SKM-1 (cell line): ENCODE results near the gene SLC17A5.
"Not testable (repeated sequence)": the region's sequence is repeated elsewhere in the genome, so short reads cannot be mapped to it uniquely, and the experiment has no call there.

Source experiments
- DNase-seq: peaks from one replicate; lab custom pipeline; 2025; ENCODE audit not compliant: unreplicated experiment; lab: John Stamatoyannopoulos, UW

SLC17A5 gene, protein sequence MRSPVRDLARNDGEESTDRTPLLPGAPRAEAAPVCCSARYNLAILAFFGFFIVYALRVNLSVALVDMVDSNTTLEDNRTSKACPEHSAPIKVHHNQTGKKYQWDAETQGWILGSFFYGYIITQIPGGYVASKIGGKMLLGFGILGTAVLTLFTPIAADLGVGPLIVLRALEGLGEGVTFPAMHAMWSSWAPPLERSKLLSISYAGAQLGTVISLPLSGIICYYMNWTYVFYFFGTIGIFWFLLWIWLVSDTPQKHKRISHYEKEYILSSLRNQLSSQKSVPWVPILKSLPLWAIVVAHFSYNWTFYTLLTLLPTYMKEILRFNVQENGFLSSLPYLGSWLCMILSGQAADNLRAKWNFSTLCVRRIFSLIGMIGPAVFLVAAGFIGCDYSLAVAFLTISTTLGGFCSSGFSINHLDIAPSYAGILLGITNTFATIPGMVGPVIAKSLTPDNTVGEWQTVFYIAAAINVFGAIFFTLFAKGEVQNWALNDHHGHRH

DNA sequence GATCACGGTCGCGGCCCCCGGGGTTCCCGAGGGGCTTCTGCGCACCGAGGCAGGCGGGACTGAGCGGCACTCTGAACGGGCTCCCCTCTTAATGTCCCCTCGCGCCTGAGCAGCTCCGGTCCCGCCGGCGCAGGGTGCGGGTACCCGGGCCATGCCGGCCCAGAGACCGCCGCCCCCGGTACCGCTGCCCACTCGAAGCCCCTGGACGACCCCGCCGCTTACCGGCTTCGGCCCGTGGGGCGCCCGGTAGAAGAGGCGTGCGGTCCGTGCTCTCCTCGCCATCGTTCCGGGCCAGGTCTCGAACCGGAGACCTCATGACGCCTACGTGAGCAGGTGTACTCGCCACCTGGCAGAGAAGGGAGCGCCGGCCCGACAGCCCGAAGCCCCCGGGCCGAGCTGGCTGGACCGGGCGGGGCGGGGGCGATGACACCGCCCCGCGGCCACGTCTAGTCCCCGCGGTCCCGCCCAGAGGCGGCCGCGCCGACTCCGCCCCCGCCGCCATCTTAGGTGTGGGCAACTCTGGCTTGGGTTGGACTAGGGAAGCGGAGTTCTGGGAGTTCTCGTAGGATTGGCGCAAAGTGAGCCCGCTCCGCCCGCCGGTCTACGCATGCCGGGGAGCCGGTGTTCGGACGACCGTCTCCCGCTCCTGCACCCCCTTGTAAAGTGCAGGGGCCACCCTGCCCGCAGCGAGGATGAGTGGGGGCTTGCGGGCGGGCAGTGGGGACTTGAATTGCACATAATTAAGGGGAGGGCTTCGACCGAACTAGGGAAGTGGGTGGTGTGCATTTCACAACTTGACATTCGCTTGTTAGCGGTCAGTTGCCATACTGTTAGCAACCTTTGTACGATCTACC, at the start of gene SLC17A5:
Gene SLC17A5, minus strand, starts transcription at position 422 of the 854 bp plus-strand sequence. Its CDS starts 106 bp downstream, at position 316.
- DNase-seq = peak; percentile 93

DNA sequence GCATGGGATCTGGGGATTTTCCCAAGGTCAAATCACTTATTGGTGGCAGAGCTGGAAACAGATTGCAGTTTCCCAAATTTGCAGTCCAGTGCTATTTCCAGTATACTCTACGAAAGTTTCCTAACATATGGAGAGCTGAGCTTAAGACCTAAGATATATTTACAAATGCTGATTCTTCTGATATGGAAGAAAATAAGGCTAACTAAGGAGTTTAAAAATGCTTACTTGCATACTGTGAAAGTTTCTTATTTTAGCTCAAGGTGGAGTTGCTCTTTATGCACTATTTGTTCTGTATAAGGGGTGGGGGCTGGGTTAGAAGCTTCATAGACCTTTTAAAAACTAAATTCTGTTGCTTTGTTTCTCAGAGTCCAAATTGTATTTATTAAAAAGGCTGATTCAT, 49.7 kb upstream of the SLC17A5 start:
- no peak for DNase-seq

DNA sequence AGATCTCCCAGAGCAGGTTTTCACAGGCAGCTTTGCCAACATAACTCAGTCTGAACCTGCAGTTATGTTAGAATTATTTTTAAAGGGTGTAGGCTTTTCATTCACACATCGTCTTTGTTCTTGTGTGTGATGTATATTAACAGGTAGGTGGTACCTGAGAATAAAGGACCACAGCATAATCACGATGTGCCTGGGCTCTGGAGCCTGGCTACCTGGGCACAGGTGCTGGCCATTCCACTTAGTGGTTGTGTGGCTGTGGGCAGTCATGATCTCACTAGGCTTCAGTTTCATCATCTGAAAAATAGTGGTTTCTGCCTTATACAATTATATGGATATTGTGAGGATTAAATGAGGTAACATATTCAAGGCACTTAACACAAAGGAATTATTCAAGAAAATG, 48.7 kb upstream of the SLC17A5 start:
- DNase-seq = no peak

DNA sequence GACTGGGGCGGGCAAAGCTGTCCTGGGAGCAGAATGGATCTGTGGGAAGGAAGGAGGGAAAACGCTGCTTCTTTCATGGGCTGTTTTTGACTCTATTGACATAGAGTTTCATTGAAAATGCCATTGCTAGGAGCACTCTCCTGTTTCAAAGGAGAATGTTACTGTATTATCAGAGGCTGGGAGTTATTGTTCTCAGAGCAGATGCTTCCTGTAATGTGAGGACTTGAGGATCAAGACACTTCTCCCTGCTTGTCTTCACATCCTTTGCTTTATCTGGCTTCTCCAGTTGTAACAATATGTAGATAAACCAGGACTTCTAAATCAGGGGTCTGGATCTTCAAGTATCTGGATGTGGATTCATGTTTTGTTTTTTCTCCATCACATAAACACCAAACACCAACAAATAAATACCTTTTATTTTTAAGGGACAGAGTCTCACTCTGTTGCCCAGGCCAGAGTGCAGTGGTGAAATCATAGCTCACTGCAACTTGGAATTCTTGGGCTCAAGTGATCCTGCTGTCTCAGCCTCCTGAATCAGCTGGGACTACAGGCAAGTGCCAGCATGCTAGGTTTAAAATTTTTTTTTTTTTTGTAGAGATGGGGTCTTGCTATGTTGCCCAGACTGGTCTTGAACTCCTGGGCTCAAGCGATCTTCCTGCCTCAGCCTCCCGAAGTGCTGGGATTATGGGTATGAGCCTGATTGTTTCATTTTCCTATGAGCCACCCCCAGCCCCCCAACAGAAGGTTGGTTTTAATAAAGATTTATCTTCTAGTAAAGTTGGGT, 46.1 kb upstream of the SLC17A5 start:
- DNase-seq = no peak

DNA sequence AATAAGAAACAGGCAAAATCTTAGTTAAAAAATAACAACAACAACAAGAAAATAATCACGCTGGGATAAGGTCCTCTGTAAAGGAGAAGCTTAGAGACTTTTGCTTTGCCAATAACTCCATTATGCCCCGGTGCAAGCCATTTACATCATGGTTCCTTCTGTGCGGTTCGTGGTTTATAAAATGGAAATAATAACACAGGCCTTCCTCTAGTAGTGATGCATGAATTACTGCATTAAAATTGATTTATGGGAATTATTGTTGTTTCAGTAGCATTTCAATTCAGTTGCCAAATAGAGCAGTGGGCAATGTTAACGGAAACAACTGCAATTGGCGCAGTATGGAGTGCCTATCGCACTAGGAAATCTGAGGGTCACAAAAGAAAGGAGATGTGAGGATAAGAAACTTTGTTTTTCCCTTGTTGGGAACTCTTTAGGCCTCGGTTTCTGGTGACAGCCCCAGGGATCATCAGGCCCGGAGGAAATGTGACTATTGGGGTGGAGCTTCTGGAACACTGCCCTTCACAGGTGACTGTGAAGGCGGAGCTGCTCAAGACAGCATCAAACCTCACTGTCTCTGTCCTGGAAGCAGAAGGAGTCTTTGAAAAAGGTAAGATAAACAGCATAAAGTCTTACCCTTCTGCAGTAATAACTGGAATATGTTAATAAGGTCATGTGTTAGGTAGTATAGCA, 43.3 kb upstream of the SLC17A5 start:
- DNase-seq = no peak

DNA sequence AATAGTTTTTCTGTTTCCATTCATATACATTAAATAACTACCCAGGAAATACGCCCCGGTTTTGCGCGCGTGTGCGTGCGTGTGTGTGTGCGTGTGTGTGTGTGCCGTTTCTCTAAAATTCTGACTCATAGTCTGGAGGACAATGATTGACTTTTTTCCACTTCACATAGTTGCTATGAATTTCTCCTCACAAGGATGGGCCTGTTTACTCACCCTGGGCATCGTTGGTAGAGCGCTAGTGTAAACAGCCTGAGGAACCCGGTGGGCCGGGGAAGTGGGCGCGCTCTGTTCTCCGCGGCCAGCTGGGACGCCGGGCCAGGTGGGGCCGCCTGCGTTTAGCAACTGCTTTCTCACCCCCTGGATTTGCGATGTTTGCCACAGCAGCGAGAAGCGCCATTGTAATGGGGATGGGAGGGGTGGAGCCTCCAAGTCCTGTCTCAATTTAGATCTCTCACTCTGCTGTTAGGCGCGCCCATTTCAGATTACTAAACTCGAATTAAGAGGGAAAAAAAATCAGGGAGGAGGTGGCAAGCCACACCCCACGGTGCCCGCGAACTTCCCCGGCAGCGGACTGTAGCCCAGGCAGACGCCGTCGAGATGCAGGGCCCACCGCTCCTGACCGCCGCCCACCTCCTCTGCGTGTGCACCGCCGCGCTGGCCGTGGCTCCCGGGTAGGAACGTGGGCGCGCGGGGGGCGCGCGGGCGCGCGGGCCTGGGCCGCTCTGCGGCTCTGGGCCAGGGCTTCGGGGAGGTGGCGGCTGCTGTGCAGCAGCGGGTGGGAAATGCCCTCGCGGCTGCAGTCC, 42.0 kb upstream of the SLC17A5 start, which contains the start of gene CD109:
Gene CD109, plus strand, starts transcription at position 585 of the 803 bp plus-strand sequence. Its CDS starts 13 bp downstream, at position 598.
- no peak for DNase-seq

DNA sequence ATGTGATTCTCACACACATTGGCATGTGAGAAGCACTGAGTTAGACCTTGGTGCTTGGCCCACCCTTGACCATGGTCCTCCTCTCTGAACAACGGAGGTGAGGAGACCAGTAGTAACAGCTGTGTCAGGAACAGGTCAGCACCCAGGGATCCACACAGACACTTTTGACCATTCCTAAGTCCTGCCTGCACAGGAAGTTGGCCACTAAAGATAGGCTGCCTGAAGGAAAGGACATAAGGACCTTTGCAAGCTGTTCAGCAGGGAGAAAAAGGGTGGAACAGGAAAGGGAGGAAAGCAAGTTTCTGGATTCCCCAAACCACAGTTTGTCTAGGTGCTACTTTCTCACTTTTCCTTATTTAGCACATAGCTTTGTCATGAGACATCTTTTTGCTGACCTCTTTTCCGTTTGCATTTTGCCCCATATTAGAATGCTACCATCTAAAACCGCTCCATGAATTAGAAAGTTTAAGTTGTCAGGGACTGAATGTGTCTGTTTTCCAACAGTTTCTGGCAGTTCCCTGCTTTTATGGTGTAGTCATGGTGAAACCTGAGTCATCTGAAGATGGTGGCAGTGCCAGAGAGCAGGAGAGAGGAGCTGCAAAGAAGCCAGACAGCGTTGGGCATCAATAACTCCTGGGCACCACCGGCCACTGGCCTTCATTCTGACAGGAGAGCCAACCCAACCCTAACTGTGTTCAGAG, 41.1 kb upstream of the SLC17A5 start:
- DNase-seq = no peak

DNA sequence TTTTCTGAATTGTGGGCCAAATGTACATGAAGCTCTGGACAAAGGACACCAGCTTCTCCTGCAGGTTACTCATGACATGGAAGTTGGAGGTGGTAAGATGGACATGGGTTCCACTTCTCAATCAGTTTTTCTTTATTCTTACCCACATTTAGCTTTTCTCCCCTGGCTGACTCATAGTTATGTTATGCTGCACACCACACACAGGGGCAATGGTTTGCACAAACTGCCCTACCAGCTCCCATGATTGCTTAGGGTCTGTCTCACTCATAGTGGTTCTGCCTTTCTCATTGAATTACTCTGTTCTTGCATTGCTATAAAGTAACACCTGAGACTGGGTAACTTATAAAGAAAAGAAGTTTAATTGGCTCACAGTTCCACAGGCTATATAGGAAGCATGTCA, 37.7 kb upstream of the SLC17A5 start:
- no peak for DNase-seq

DNA sequence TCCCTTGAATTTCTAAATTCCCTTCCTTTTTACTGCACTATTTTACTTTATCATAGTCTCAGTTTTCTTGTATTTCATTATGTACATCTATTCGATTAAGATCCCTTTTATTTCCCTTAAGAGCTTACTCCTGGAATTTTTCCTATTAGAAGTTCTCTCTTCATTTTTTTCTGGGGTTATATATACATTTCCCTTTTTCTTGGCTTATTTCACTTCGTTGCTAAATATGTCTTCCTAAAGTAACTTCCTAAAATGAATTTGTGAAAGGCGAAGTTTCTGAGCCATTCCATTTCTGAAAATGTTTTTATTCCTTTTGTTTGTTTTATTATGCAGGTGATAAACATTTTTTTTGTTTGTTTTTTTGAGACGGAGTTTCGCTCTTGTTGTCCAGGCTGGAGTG, 36.3 kb upstream of the SLC17A5 start:
- no peak for DNase-seq

DNA sequence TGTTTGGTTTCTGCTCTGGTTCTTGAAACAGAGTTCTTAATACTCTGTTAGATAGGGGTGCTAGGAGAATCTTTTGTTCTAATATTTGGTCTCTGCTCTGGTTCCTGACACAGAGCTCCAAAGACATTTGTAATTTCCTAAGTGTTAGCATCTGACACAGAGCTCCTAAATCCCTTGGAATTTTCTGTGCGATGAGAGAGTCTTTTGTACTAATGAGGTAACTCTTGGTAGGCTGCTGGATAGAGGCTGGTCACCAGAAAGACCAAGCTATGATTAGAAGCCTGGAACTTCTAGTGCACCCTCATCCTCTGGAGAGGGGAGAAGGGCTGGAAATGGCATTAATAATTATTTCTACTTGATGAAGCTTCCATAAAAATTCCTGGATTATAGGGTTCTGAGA, 34.6 kb upstream of the SLC17A5 start:
- no peak for DNase-seq

DNA sequence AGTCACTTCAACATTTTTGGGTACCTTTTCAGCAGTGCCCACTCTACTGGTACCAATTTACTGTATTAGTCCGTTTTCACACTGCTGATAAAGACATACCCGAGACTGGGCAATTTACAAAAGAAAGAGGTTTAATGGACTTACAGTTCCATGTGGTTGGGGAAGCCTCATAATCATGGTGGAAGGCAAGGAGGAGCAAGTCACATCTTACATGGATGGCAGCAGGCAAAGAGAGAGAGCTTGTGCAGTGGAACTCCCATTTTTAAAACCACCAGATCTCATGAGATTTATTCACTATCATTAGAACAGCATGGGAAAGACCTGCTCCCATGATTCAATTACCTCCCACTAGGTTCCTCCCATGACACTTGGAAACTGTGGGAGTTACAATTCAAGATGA, 29.8 kb upstream of the SLC17A5 start:
- not testable (repeated sequence) for DNase-seq

DNA sequence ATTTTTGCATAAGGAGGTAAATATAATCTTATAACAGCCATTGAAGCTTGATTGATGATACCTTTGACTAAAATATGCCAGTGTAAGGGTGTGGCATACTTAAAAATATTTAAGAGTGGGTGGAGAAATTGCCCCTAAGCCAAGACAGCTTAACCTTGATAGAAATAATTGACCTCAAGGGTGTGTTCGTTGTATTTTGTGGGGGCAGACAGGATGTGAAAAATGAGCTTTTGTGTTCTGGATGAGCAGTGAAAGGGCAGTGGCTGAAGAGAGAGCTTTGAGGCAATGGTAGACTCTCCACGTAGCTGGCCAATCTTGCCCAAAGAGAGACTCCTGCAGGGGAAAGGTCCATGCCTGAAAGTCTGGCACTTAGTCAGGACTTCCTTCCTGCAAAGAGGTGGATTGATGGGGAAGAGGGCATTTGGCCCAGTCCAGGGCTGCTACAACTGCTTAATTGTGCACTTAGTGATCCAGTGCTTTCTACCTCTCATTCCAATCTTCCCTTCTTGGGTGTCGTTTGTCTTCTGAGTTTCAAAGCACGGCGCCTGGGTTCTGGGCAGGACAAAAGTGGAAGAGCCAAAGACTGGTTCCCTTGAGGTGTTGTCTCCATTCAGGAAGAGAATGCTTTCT, 26.6 kb upstream of the SLC17A5 start:
- no peak for DNase-seq

DNA sequence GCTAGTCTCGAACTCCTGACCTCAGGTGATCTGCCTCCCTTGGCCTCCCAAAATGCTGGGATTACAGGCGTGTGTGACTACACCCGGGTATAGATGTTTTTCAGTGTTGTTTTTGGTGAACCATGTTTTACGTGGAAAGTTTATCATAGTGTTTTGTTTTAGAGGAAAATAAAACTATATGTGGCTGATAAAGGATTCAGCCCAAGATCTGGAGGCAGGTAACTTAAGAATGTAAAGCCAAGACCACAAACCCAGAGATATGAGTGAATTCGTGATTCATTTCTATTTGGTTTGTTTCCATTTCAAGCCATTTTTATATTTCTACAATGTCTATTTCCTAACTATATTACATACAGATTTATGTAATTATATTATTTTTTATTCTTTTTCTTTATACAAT, 26.1 kb upstream of the SLC17A5 start:
- DNase-seq = not testable (repeated sequence)

DNA sequence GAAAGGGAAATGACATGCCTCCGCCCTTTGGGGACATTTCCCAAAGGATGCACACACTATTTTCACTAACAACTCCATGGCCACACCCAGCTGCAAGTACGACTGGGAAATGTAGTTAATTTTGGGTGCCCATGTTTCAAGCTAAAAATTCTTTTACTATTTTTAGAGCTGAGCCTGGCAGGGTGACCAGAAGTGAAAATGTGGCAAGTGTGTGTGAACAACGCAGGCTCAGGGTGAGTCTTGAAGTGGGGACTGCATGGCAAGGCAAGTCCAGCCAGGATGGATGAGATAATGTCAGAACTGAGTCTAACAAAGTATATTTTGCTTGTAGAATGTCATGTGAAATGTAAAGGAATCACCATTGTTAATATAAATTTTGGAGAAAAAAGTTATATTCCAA, 25.2 kb upstream of the SLC17A5 start:
- no peak for DNase-seq

DNA sequence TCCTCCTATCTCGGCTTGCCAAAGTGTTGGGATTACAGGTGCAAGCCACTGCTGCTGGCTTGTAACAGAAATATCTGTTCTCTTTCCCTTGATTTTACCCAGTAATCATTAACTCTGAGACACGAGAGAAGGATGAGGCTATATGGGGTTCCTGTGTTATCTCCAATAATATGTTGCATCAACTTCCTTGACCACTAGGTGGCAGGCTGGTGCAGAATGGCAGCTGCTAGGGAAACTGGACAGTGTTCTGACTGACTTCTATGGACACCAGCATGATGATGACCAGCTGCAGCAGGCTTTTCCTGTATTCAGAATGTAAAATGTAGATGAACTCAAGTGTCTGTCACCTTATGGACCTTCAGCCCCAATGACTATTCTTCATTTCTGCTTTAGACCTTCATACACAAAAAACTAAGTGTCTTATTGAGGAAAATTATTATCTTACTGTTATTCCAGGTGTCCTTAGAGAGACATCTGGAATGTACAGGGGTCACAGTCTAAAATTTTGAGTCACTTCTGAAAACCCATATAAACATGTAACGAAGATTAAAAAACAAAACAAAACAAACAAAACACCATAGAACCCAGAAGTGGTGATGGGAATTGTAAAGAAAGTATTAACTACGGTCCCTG, 21.8 kb upstream of the SLC17A5 start:
- DNase-seq = peak; percentile 64

DNA sequence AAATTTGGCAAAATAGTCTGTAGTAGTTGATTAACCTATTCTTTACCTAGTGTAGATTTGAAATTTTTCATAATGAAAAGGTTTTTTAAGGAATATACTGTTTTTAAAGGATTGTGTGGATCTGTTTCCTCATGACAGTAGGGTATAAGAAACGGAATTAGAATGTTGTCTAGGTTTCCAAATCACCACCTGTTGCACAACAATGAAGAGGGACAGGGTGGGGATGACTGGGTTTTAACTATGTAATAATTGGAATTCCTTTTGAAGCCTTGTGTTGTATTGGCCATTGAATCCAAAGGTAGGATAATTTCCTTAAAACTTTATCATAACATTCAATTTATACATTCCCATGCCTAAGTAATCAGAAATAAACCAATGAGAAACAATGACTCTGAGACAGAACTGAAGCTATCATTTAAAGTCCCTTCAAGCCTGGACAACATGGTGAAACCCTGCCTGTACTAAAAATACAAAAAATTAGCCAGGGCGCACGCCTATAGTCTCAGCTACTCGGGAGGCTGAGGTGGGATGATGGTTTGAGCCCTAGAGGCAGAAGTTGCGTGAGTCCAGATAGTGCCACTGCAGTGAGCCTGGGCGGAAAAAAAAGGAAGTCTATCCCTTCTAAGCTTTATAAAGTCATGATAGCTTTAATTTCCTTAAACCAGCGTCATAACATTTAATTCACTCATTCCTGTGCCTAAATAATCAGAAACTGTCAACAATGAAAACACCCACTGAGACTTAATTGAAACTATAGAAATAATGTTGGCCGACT, 18.3 kb upstream of the SLC17A5 start:
- DNase-seq = peak; percentile 6

DNA sequence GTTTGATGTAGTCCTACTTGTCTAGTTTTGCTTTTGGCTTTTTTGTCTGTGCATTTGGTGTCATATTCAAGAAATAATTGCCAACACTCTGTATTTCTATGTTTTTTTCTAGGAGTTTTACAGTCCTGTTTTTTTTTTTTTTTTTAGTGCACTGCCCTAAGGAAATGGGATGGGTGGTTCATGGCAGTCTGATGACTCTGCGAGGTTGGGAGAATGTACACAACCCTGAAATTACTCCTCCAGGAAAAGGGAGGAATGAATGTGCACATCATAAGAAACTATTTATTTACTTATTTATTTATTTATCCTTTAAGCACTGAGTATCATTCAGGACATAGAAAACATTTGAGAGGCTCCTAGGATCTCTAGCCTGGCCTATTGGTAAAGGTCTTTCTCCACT, 15.2 kb upstream of the SLC17A5 start:
- DNase-seq = no peak
